Measurements from ENCODE around the gene RHBDL3.

RHBDL3 gene

GRCh38 chr17:32356378-32356743 is 90.7 kb downstream of the RHBDL3 start:
- Histone ChIP-seq H3K4me1 (ENCODE audit: control insufficient read depth, insufficient read depth, low read length) (no peaks in the 10 kb centered on the region), H3K9me3 (ENCODE audit: control insufficient read depth, low read length) (no peaks in the 10 kb centered on the region), H3K27ac (ENCODE audit: insufficient read depth, low read depth, low read length, poor library complexity, severe bottlenecking) (no peak overlapping the region), H3K4me3 (ENCODE audit: insufficient read depth, low read depth, low read length) (no peak overlapping the region), H3K27me3 (ENCODE audit: control insufficient read depth, insufficient read depth, low read length, poor library complexity, severe bottlenecking) (no peaks in the 10 kb centered on the region), H3K36me3 (ENCODE audit: control insufficient read depth, insufficient read depth, low read length) (peaks cover 42% of the 10 kb centered on the region)
- WGBS, 2 experiments = 100% methylated on average over 1 of the region's 3 CpGs

- Histone ChIP-seq H3K4me1 (ENCODE audit: control insufficient read depth, insufficient read depth, low read length) (no peaks in the 10 kb centered on the region), H3K27ac (ENCODE audit: insufficient read depth, low read depth, low read length, poor library complexity, severe bottlenecking) (no peak overlapping the region), H3K36me3 (ENCODE audit: control insufficient read depth, insufficient read depth, low read length) (peaks cover 44% of the 10 kb centered on the region), H3K4me3 (ENCODE audit: insufficient read depth, low read depth, low read length) (no peak overlapping the region), H3K27me3 (ENCODE audit: control insufficient read depth, insufficient read depth, low read length, poor library complexity, severe bottlenecking) (no peaks in the 10 kb centered on the region), H3K9me3 (ENCODE audit: control insufficient read depth, low read length) (no peaks in the 10 kb centered on the region)
- WGBS, 2 experiments = 96% methylated on average over 5 of the region's 5 CpGs
These were observed 91.1 kb downstream of the RHBDL3 start for GRCh38 chr17:32356750-32357149.

- WGBS, 2 experiments = 93 to 94% methylated on average over 8 of the region's 8 CpGs
- Histone ChIP-seq H3K4me3 (ENCODE audit: insufficient read depth, low read depth, low read length) (no peak overlapping the region), H3K9me3 (ENCODE audit: control insufficient read depth, low read length) (no peaks in the 10 kb centered on the region), H3K27me3 (ENCODE audit: control insufficient read depth, insufficient read depth, low read length, poor library complexity, severe bottlenecking) (no peaks in the 10 kb centered on the region), H3K27ac (ENCODE audit: insufficient read depth, low read depth, low read length, poor library complexity, severe bottlenecking) (no peak overlapping the region), H3K36me3 (ENCODE audit: control insufficient read depth, insufficient read depth, low read length) (peaks cover 53% of the 10 kb centered on the region), H3K4me1 (ENCODE audit: control insufficient read depth, insufficient read depth, low read length) (no peaks in the 10 kb centered on the region)
These were observed 92.0 kb downstream of the RHBDL3 start for GRCh38 chr17:32357615-32358014.

GRCh38 chr17:32361270-32361669 is 95.6 kb downstream of the RHBDL3 start:
- no peak overlapping the region for H3K27ac ChIP-seq (ENCODE audit: insufficient read depth, low read depth, low read length, poor library complexity, severe bottlenecking)
- H3K9me3 ChIP-seq (ENCODE audit: control insufficient read depth, low read length) = no peaks in the 10 kb centered on the region
- no peaks in the 10 kb centered on the region for H3K4me1 ChIP-seq (ENCODE audit: control insufficient read depth, insufficient read depth, low read length)
- 100% methylated on average over 1 of the region's 1 CpG; no CpG with 5 or more reads in 1 of the 2 experiments for WGBS, 2 experiments
- peaks cover 62% of the 10 kb centered on the region for H3K36me3 ChIP-seq (ENCODE audit: control insufficient read depth, insufficient read depth, low read length)
- H3K4me3 ChIP-seq (ENCODE audit: insufficient read depth, low read depth, low read length) = no peak overlapping the region
- no peaks in the 10 kb centered on the region for H3K27me3 ChIP-seq (ENCODE audit: control insufficient read depth, insufficient read depth, low read length, poor library complexity, severe bottlenecking)

- H3K36me3 ChIP-seq (ENCODE audit: control insufficient read depth, insufficient read depth, low read length) = peaks cover 67% of the 10 kb centered on the region
- 95 to 100% methylated on average over 1 of the region's 1 CpG for WGBS, 2 experiments
These were observed 104.8 kb downstream of the RHBDL3 start for GRCh38 chr17:32370426-32370825.

More at GRCh38 chr17:32370426-32370825, 104.8 kb downstream of the RHBDL3 start:
- Histone ChIP-seq H3K27ac (ENCODE audit: insufficient read depth, low read depth, low read length, poor library complexity, severe bottlenecking) (no peak overlapping the region), H3K4me3 (ENCODE audit: insufficient read depth, low read depth, low read length) (no peak overlapping the region), H3K27me3 (ENCODE audit: control insufficient read depth, insufficient read depth, low read length, poor library complexity, severe bottlenecking) (no peaks in the 10 kb centered on the region), H3K4me1 (ENCODE audit: control insufficient read depth, insufficient read depth, low read length) (no peaks in the 10 kb centered on the region), H3K9me3 (ENCODE audit: control insufficient read depth, low read length) (no peaks in the 10 kb centered on the region)
